ENCODE results near the gene KASH5.

KASH5 gene

GRCh38 chr19:49387936-49388372, at the start of gene KASH5:
KASH5 (plus strand) TSS chr19:49388249; CDS start chr19:49390884, 2,635 bp downstream.
- peak; percentile 80 to 86 for DNase-seq (ENCODE audit: low read depth in 2 of 2)

DNA sequence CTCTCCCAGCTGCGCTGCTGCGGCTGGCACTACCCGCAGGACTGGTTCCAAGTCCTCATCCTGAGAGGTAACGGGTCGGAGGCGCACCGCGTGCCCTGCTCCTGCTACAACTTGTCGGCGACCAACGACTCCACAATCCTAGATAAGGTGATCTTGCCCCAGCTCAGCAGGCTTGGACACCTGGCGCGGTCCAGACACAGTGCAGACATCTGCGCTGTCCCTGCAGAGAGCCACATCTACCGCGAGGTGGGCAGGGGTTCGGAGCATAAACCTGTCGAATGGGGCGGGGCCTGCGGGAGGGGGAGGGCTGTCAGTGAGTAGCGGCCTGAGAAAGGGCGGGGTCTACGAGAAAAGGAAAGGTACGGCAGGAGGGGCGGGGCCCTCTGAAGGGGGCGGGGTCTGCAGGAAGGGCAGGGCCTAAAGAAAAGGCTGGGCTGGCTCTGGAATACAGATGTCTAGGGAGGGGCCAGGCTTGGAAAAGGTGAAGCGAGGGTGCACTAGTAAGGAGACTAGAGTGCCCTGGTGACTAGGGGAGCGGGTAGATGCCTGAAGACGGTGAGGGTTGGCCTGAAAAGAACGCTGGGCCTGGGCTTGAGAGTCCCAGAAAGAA, 49.3 kb upstream of the KASH5 start:
- DNase-seq (ENCODE audit: low read depth in 2 of 2) = no peak

DNA sequence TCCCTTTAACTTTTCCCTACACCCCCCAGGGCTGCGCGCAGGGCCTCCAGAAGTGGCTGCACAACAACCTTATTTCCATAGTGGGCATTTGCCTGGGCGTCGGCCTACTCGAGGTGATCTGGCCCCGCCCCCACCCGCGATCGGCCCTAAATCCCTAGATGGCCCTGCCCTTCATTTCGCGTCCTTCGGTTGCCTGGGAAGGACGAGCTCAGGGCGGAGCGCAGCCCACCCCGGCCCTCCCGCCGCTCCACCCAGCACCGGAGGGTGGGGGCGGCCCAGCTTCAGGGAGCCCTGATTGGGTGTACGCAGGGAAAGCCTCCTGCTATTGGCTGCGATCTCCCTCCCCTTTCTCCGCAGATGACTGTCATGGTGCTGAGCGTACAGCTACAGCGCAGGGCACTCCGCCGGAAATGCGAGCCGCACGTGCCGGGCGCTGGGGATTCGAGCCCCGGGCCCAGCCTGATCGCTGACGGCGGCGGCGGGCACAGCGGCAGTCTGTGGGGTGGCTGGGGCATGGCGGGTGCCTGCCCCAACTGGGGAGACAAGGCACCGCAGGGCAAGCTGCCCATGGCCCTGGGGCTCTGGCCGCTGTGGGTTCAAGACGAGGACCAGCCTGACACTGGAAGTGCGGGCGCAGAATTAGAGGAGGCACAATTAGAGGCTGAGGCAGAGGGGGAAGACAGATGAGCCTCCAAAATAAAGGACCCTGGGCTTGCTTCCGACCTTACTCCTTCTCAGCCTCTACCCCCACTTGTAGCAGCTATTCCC, 48.6 kb upstream of the KASH5 start:
- no peak for DNase-seq (ENCODE audit: low read depth in 2 of 2)

- no peak for DNase-seq (ENCODE audit: low read depth in 2 of 2)
Observed at GRCh38 chr19:49340069-49340864, 47.8 kb upstream of the KASH5 start.

GRCh38 chr19:49340865-49341718, 47.0 kb upstream of the KASH5 start:
- DNase-seq (ENCODE audit: low read depth in 2 of 2) = no peak

DNA sequence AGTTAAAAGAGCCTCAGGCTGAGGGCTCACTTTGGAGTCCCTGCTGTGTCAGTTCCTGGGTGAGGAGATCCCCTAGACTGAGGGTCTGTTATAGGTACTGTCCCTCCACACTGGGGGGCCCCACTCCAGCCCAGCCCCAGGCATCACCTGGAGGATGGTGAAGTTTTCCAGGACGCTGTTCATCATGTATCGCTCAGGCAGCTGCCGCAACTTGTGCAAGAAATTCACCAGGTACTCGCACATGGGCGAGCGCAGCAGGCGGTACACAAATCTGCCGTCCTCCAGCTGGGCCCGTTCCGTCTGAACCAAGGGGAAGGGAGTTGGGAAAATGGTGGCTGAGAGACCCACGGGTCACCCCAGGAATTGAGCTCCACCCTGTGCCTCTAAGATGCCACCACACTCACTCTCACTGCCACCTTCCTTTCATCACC, 45.7 kb upstream of the KASH5 start:
- DNase-seq (ENCODE audit: low read depth in 2 of 2) = no peak

DNA sequence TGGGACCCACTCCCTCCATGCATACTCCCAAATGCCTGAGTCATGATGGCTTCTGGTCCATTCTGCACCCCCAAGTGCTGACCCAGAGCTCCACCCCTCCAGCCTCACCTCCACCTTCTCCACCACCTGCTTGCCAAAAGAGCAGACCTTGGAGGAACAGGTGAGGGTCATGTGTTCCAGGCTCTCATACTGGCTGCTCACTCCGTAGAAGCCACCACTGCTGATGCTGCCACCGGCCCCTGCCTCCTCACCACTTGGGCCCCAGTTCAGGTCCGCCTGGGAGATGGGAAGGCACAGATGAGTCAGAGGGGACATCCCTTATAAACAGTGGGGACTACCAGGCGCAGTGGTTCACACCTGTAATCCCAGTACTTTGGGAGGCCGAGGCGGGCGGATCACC, 44.9 kb upstream of the KASH5 start:
- DNase-seq (ENCODE audit: low read depth in 2 of 2) = no peak

DNA sequence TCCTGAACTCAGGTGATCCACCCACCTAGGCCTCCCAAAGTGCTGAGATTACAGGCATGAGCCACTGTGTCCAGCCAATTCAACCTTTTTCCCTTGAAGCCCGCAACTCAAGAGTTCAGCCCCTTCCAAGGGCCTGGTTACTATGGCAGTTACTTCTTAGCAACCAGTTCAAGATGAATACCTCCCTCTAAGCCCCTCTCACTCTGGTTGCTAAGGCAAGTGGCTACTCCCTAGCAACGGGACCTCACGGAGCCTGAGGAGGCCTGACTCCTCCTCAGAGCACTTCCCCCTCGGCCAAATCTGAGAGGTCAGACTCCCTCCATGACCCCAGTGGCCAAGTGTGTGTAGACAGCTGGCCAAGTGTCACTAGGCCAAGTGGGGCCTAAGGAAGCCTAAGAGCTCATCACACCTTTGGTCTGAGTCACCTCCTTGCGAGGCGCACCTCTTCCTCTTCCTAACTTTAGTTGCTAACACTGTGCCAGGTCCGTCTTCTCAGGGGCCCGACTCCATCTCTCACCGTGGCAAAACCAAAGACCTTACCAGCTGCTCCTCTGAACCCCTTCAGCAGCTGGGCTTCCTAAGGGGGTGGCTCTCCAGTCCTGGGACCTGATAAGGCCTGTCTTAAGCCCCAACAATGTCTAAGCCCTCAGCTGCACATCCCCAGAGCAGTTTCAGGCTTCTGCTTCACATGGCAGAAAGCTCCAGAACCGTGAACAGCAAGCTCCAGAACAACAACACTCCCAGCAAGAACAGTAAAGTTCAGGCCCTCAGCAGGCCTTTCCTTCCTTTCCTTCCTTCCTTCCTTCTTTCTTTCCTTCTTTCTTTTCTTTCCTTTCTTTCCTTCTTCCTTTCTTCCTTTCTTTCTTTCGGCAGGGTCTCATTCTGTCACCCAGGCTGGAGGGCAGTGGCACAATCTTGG, 43.3 kb upstream of the KASH5 start:
- no peak for DNase-seq (ENCODE audit: low read depth in 2 of 2)

DNA sequence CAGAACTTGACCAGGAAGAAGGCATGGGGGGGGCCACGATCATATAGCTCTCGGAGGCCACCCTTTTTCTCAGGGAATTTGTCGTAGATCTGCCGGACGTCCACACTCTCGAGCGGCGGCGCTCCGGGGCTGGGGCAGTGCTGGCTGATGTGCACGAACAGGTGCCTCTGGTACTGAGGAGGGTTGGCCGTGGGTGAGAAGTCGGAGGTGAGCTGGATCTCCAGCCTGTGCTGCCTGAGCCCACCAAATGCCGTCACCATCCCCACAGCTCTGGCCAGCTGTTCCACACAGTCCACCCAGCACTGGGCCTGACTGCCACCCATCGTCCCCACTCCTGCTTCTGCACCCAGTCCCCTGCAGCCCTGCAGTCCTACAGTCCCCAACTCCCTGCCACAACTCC, 40.9 kb upstream of the KASH5 start:
- no peak for DNase-seq (ENCODE audit: low read depth in 2 of 2)

DNA sequence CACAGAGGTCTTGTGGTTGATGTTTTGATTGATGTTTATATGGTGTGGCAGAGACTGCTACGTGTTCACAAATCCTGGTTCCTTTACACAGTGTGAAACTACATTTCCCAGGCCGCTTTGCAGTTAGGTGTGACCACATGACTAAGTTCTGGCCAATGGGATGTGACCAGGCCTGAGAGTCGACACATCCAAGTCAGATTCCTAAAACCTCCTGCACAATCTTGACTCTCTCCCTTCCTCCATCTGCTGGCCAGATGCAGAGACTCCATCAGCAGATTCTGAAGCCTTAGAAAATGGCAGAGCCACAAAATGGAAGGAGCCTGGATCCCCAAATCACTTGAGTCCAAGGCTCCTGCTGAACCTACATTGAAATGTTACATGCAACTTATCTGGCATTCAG, 40.2 kb upstream of the KASH5 start:
- DNase-seq (ENCODE audit: low read depth in 2 of 2) = no peak

- DNase-seq (ENCODE audit: low read depth in 2 of 2) = no peak
Observed at GRCh38 chr19:49348305-49349189, 39.5 kb upstream of the KASH5 start.

GRCh38 chr19:49349567-49349966, 38.5 kb upstream of the KASH5 start:
- no peak for DNase-seq (ENCODE audit: low read depth in 2 of 2)

DNA sequence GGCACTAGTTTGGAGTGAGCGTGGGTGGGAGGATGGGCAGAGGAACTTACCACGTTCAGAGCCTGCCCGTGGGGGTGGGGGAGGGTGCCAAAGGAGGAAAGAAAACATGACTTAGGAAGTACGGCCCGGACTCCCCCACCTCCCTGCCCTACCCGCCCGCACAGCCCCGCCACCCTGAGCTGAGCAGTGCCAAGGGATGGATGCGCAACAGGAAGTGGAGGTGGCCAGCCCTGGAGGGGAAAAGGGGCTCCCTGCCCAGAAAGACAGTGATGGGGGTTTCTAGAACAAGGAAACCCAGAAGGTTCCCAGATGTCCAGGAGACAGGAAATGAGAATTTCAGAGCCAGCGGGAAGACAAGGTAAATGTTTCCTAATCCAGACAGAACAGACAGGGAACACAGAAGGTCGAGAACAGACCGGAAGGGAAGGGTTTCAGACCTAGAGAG, 32.1 kb upstream of the KASH5 start:
- DNase-seq (ENCODE audit: low read depth in 2 of 2) = no peak

DNA sequence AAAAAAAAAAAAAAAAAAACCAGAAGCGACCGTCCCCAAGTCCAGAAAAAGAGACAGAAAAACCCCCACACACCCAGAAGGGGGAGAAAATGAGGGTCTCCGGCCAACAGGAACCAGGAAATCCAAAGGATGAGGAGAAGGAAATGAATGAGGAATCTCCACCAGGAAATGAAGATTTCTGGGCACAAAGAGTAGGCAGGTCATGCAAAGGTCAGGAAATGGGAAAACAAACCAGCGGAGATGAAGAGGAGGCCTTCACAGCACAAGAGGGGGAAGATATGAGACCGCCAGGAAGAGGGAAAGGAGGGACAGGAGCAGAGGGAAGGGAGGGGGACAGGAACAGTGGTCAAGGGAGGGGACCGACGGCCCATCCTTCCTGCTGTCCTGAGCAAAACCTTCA, 31.7 kb upstream of the KASH5 start:
- DNase-seq (ENCODE audit: low read depth in 2 of 2) = no peak

DNA sequence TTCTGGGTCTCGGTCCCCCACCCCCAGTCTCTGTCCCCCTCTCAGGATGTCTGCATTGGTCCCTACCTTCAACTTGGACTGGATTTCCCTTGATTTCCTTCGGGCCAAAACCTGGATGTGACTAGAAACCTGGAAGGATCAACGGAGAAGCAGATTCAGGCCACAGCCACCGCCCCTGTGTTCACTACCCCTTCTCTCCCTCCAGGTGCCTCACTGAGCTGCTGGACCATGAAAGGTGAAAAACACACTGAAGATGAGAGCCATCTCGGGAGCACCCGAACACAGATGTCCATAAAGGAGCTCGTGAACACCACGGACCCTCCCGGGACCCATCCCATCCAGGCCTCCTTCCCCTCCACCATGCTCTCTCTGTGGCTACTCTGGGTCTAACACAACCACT, 30.9 kb upstream of the KASH5 start:
- DNase-seq (ENCODE audit: low read depth in 2 of 2) = no peak

DNA sequence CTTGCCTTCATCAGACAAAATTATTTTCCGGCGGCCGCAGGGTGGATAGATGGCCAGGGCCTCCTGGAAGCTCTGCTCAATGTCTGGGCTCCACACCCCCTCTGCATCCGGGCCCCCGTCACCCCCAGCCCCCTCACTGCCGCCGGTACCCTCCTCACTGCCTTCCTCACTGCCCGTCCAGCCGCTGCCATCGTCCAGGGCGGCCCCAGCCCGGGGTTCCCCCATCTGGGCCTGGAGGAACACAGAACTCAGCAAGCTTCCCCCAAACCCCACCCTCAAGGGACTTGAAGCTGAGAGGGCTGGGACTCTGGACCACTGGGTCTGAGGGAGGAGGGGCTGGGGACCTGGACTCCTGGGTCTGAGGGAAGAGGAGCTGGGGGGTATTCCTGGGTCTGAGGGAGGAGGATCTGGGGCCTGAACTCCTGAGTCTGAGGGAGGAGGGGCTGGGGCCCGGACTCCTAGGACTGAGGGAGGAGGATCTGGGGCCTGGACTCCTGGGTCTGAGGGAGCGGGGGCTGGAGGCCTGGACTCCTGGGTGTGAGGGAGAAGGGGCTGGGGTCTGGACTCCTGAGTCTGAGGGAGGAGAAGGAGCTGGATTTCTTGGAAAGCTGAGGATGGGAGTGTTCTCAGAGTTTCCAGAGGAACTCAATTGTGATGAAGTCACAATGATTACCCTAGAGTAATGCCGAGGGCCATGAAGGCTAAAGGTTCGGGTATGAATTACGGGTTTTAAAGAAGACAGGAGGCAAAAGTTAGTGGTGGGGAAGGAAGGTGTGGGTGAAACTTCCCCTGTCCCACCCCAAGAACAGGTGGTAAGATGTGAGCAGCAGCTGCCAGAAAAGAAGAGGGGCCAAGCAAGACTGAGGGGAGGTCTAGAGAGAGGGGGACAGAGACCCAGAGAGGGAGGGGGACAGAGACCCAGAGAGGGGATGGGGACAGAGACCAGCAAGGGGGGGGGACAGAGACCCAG, 27.9 kb upstream of the KASH5 start:
- no peak for DNase-seq (ENCODE audit: low read depth in 2 of 2)

GRCh38 chr19:49361438-49362047, 26.5 kb upstream of the KASH5 start:
- DNase-seq (ENCODE audit: low read depth in 2 of 2) = no peak
